Keratinocyte (primary cell): Measurements from ENCODE around the gene NHLH2.

Experiments used
- EZH2 ChIP-seq: IDR thresholded peaks from one replicate; pipeline ENCODE4 v1.6.1; 2012; ENCODE audit warnings: inconsistent platforms, mild to moderate bottlenecking, low read length, moderate library complexity
- TF ChIP-seq, protein P1 (sequence below), 3 experiments: IDR thresholded peaks in 1 of 3; conservative IDR thresholded peaks in 1 of 3; optimal IDR thresholded peaks in 1 of 3; 2 replicates in 2 of 3; 3 replicates in 1 of 3; pipeline versions ENCODE3 to v1.5.1; 2011; ENCODE audit warnings: low read length in 3 of 3, mild to moderate bottlenecking in 3 of 3, moderate library complexity in 2 of 3, control low read depth in 1 of 3, inconsistent platforms in 1 of 3; ENCODE audit not compliant: insufficient read depth in 2 of 3; ENCODE audit errors: extremely low read depth in 1 of 3

DNA sequence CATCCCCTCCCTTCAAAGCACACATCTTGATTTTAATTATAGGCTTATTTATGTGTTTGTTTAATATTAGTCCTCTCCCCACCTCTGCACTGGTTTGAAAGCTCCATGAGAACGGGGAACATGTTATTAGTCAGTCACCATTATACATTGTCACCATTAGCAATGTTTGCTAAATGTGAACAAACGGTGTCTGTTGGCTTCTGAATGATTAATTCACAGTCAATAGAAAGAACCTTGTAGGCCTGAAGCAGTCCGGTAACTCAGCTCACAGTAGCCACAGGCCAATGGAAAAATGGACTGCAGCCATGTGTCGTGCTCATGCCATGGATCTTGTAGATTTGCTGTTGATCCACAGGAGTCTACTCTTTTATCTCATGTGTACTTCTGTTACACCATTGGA, 49.7 kb upstream of the NHLH2 start:
- TF ChIP-seq, protein P1, sequence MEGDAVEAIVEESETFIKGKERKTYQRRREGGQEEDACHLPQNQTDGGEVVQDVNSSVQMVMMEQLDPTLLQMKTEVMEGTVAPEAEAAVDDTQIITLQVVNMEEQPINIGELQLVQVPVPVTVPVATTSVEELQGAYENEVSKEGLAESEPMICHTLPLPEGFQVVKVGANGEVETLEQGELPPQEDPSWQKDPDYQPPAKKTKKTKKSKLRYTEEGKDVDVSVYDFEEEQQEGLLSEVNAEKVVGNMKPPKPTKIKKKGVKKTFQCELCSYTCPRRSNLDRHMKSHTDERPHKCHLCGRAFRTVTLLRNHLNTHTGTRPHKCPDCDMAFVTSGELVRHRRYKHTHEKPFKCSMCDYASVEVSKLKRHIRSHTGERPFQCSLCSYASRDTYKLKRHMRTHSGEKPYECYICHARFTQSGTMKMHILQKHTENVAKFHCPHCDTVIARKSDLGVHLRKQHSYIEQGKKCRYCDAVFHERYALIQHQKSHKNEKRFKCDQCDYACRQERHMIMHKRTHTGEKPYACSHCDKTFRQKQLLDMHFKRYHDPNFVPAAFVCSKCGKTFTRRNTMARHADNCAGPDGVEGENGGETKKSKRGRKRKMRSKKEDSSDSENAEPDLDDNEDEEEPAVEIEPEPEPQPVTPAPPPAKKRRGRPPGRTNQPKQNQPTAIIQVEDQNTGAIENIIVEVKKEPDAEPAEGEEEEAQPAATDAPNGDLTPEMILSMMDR (optimal IDR thresholded peaks at IDR 0.05 in 1 of 3, IDR thresholded peaks at IDR 0.05 in 1 of 3, conservative IDR thresholded peaks at IDR 0.05 in 1 of 3; ENCODE audit: extremely low read depth in 1 of 3, insufficient read depth in 2 of 3, low read length in 3 of 3): no peak
- no peak for TF ChIP-seq EZH2
